ENCODE results near the gene SPDYA.

The SPDYA gene

GRCh38 chr2:28828382-28828781, 17.7 kb downstream of the SPDYA start:
- H3K4me3 ChIP-seq (ENCODE audit: low read length), result no peak overlapping the region
- WGBS, result 91% methylated on average over 2 of the region's 2 CpGs
- H3K36me3 ChIP-seq (ENCODE audit: insufficient read depth, low read length), result no peaks in the 10 kb centered on the region
- H3K27me3 ChIP-seq (ENCODE audit: insufficient read depth, low read length), result no peaks in the 10 kb centered on the region
- no peaks in the 10 kb centered on the region for H3K9me3 ChIP-seq (ENCODE audit: insufficient read depth, low read depth, low read length)
- no peaks in the 10 kb centered on the region for H3K4me1 ChIP-seq (ENCODE audit: insufficient read depth, low read length)
- no peak overlapping the region for H3K9ac ChIP-seq (ENCODE audit: low read depth, low read length)
- H3K27ac ChIP-seq (ENCODE audit: low read depth, low read length), result no peak overlapping the region

GRCh38 chr2:28833740-28834470, 23.3 kb downstream of the SPDYA start:
- Histone ChIP-seq H3K27ac (ENCODE audit: low read depth, low read length) (no peak overlapping the region), H3K36me3 (ENCODE audit: insufficient read depth, low read length) (no peaks in the 10 kb centered on the region), H3K9me3 (ENCODE audit: insufficient read depth, low read depth, low read length) (no peaks in the 10 kb centered on the region), H3K4me1 (ENCODE audit: insufficient read depth, low read length) (no peaks in the 10 kb centered on the region), H3K9ac (ENCODE audit: low read depth, low read length) (no peak overlapping the region), H3K27me3 (ENCODE audit: insufficient read depth, low read length) (no peaks in the 10 kb centered on the region), H3K4me3 (ENCODE audit: low read length) (no peak overlapping the region)
- WGBS, result no CpG with 5 or more reads among the region's 2 CpGs

GRCh38 chr2:28835781-28836180, 25.1 kb downstream of the SPDYA start:
- H3K36me3 ChIP-seq (ENCODE audit: insufficient read depth, low read length), result no peaks in the 10 kb centered on the region
- no peak overlapping the region for H3K27ac ChIP-seq (ENCODE audit: low read depth, low read length)
- H3K4me3 ChIP-seq (ENCODE audit: low read length), result no peak overlapping the region
- H3K9ac ChIP-seq (ENCODE audit: low read depth, low read length), result no peak overlapping the region
- H3K4me1 ChIP-seq (ENCODE audit: insufficient read depth, low read length), result no peaks in the 10 kb centered on the region
- WGBS, result 88% methylated on average over 2 of the region's 2 CpGs
- no peaks in the 10 kb centered on the region for H3K27me3 ChIP-seq (ENCODE audit: insufficient read depth, low read length)
- H3K9me3 ChIP-seq (ENCODE audit: insufficient read depth, low read depth, low read length), result no peaks in the 10 kb centered on the region

GRCh38 chr2:28838971-28839370, 28.3 kb downstream of the SPDYA start:
- no peaks in the 10 kb centered on the region for H3K27me3 ChIP-seq (ENCODE audit: insufficient read depth, low read length)
- H3K4me3 ChIP-seq (ENCODE audit: low read length), result no peak overlapping the region
- H3K9me3 ChIP-seq (ENCODE audit: insufficient read depth, low read depth, low read length), result no peaks in the 10 kb centered on the region
- no peak overlapping the region for H3K9ac ChIP-seq (ENCODE audit: low read depth, low read length)
- no peaks in the 10 kb centered on the region for H3K4me1 ChIP-seq (ENCODE audit: insufficient read depth, low read length)
- no peak overlapping the region for H3K27ac ChIP-seq (ENCODE audit: low read depth, low read length)
- 85% methylated on average over 2 of the region's 2 CpGs for WGBS
- no peaks in the 10 kb centered on the region for H3K36me3 ChIP-seq (ENCODE audit: insufficient read depth, low read length)

- Histone ChIP-seq H3K4me3 (ENCODE audit: low read length) (no peak overlapping the region), H3K27me3 (ENCODE audit: insufficient read depth, low read length) (no peaks in the 10 kb centered on the region), H3K4me1 (ENCODE audit: insufficient read depth, low read length) (no peaks in the 10 kb centered on the region), H3K27ac (ENCODE audit: low read depth, low read length) (no peak overlapping the region), H3K36me3 (ENCODE audit: insufficient read depth, low read length) (no peaks in the 10 kb centered on the region), H3K9ac (ENCODE audit: low read depth, low read length) (no peak overlapping the region), H3K9me3 (ENCODE audit: insufficient read depth, low read depth, low read length) (no peaks in the 10 kb centered on the region)
- 63% methylated on average over 3 of the region's 3 CpGs for WGBS
Observed at GRCh38 chr2:28842042-28842441, 31.4 kb downstream of the SPDYA start.

GRCh38 chr2:28855193-28855592, 44.6 kb downstream of the SPDYA start:
- H3K27ac ChIP-seq (ENCODE audit: low read depth, low read length), result no peak overlapping the region
- no peak overlapping the region for H3K4me3 ChIP-seq (ENCODE audit: low read length)
- H3K27me3 ChIP-seq (ENCODE audit: insufficient read depth, low read length), result no peaks in the 10 kb centered on the region
- no peak overlapping the region for H3K9ac ChIP-seq (ENCODE audit: low read depth, low read length)
- 97% methylated on average over 1 of the region's 1 CpG for WGBS
- no peaks in the 10 kb centered on the region for H3K9me3 ChIP-seq (ENCODE audit: insufficient read depth, low read depth, low read length)
- H3K4me1 ChIP-seq (ENCODE audit: insufficient read depth, low read length), result no peaks in the 10 kb centered on the region
- H3K36me3 ChIP-seq (ENCODE audit: insufficient read depth, low read length), result peaks cover 31% of the 10 kb centered on the region

- H3K4me1 ChIP-seq (ENCODE audit: insufficient read depth, low read length), result no peaks in the 10 kb centered on the region
- peaks cover 31% of the 10 kb centered on the region for H3K36me3 ChIP-seq (ENCODE audit: insufficient read depth, low read length)
- no peaks in the 10 kb centered on the region for H3K9me3 ChIP-seq (ENCODE audit: insufficient read depth, low read depth, low read length)
- H3K4me3 ChIP-seq (ENCODE audit: low read length), result no peak overlapping the region
- no peak overlapping the region for H3K27ac ChIP-seq (ENCODE audit: low read depth, low read length)
- H3K27me3 ChIP-seq (ENCODE audit: insufficient read depth, low read length), result no peaks in the 10 kb centered on the region
- H3K9ac ChIP-seq (ENCODE audit: low read depth, low read length), result no peak overlapping the region
Observed at GRCh38 chr2:28855977-28856376, 45.3 kb downstream of the SPDYA start.

GRCh38 chr2:28868611-28869010, 58.0 kb downstream of the SPDYA start:
- H3K27me3 ChIP-seq (ENCODE audit: insufficient read depth, low read length), result no peaks in the 10 kb centered on the region; the same call in 1 of the 2 replicates
- H3K4me3 ChIP-seq (ENCODE audit: low read length), result peak overlapping the region; percentile 98
- no peak overlapping the region for H3K27ac ChIP-seq (ENCODE audit: low read depth, low read length)
- H3K36me3 ChIP-seq (ENCODE audit: insufficient read depth, low read length), result peaks cover 14% of the 10 kb centered on the region
- peak overlapping the region; percentile 93; the same call in 1 of the 2 replicates for H3K9ac ChIP-seq (ENCODE audit: low read depth, low read length)
- peaks cover 9% of the 10 kb centered on the region for H3K4me1 ChIP-seq (ENCODE audit: insufficient read depth, low read length)
- no peaks in the 10 kb centered on the region for H3K9me3 ChIP-seq (ENCODE audit: insufficient read depth, low read depth, low read length)
- 82% methylated on average over 12 of the region's 12 CpGs for WGBS

- Histone ChIP-seq H3K9me3 (ENCODE audit: insufficient read depth, low read depth, low read length) (no peaks in the 10 kb centered on the region), H3K4me1 (ENCODE audit: insufficient read depth, low read length) (peaks cover 9% of the 10 kb centered on the region), H3K36me3 (ENCODE audit: insufficient read depth, low read length) (peaks cover 5% of the 10 kb centered on the region), H3K4me3 (ENCODE audit: low read length) (peak overlapping the region; percentile 98), H3K9ac (ENCODE audit: low read depth, low read length) (peak overlapping the region; percentile 93), H3K27ac (ENCODE audit: low read depth, low read length) (peak overlapping the region; percentile 71), H3K27me3 (ENCODE audit: insufficient read depth, low read length) (peaks cover under 1% of the 10 kb centered on the region; the same call in 1 of the 2 replicates)
- WGBS, result 1% methylated on average over 29 of the region's 29 CpGs
Observed at GRCh38 chr2:28869494-28870145, 59.0 kb downstream of the SPDYA start.

- under 1% methylated on average over 57 of the region's 57 CpGs for WGBS
- H3K4me3 ChIP-seq (ENCODE audit: low read length), result peak within 1 kb of the TSS; percentile 98
- H3K4me1 ChIP-seq (ENCODE audit: insufficient read depth, low read length), result peaks cover 9% of the 10 kb centered on the region
- H3K36me3 ChIP-seq (ENCODE audit: insufficient read depth, low read length), result no peaks in the 10 kb centered on the region
- no peaks in the 10 kb centered on the region for H3K9me3 ChIP-seq (ENCODE audit: insufficient read depth, low read depth, low read length)
- peak within 1 kb of the TSS; percentile 93 for H3K9ac ChIP-seq (ENCODE audit: low read depth, low read length)
- H3K27me3 ChIP-seq (ENCODE audit: insufficient read depth, low read length), result peaks cover 6% of the 10 kb centered on the region; the same call in 1 of the 2 replicates
- H3K27ac ChIP-seq (ENCODE audit: low read depth, low read length), result peak within 1 kb of the TSS; percentile 73
Observed at GRCh38 chr2:28870146-28870891, 59.7 kb downstream of the SPDYA start, which contains the start of gene TRMT61B. Gene TRMT61B, minus strand, starts transcription at chr2:28870309. Its CDS starts 32 bp downstream, at chr2:28870277.

GRCh38 chr2:28871620-28872019, 61.0 kb downstream of the SPDYA start:
- Histone ChIP-seq H3K4me3 (ENCODE audit: low read length) (no peak overlapping the region), H3K9ac (ENCODE audit: low read depth, low read length) (no peak overlapping the region)
- 84% methylated on average over 3 of the region's 3 CpGs for WGBS

More at GRCh38 chr2:28871620-28872019, 61.0 kb downstream of the SPDYA start:
- Histone ChIP-seq H3K4me1 (ENCODE audit: insufficient read depth, low read length) (peaks cover 9% of the 10 kb centered on the region), H3K36me3 (ENCODE audit: insufficient read depth, low read length) (no peaks in the 10 kb centered on the region), H3K9me3 (ENCODE audit: insufficient read depth, low read depth, low read length) (no peaks in the 10 kb centered on the region), H3K27ac (ENCODE audit: low read depth, low read length) (no peak overlapping the region), H3K27me3 (ENCODE audit: insufficient read depth, low read length) (peaks cover 16% of the 10 kb centered on the region)
